Keratinocyte (primary cell): Measurements from ENCODE around the gene PNKP. TPM values are rescaled to one million over a fixed set of nuclear protein-coding genes. Genes with fewer than 3 reads are reported as not detected.

Experiments used
- DNase-seq: peaks from one replicate; pipeline ENCODE4 v3.0.0-alpha.2; 2011; ENCODE audit warnings: low read depth, missing footprints, low spot score
- FAIRE-seq: peaks from 2 replicates; lab custom pipeline; 2011; peaks lifted over from hg19 to GRCh38; lab: Jason Lieb, UNC
- H2AFZ ChIP-seq: 2 replicates; pipeline ENCODE4 v1.6.0; 2012; ENCODE audit warnings: low read length, control low read depth, inconsistent platforms; ENCODE audit not compliant: control insufficient read depth
- H3K27ac ChIP-seq: 2 replicates; pipeline ENCODE4 v1.5.1; 2011; ENCODE audit warnings: low read length; ENCODE audit not compliant: control insufficient read depth, insufficient read depth
- H3K27me3 ChIP-seq: 3 replicates; pipeline ENCODE4 v1.6.0; 2011; ENCODE audit warnings: low read length; ENCODE audit not compliant: control insufficient read depth, insufficient read depth; ENCODE audit errors: extremely low read depth
- H3K36me3 ChIP-seq, 2 experiments: 2 replicates in 1 of 2; 3 replicates in 1 of 2; pipeline ENCODE4 v1.5.1; 2011; ENCODE audit warnings: low read length in 2 of 2, mild to moderate bottlenecking in 1 of 2; ENCODE audit not compliant: control insufficient read depth in 2 of 2, insufficient read depth in 2 of 2; ENCODE audit errors: extremely low read depth in 1 of 2
- H3K4me1 ChIP-seq: 3 replicates; pipeline ENCODE4 v1.5.1; 2011; ENCODE audit warnings: low read length; ENCODE audit not compliant: control insufficient read depth, insufficient read depth; ENCODE audit errors: extremely low read depth
- H3K4me2 ChIP-seq: 3 replicates; pipeline ENCODE4 v1.6.0; 2011; ENCODE audit warnings: low read depth, low read length; ENCODE audit not compliant: control insufficient read depth, insufficient read depth; ENCODE audit errors: extremely low read depth
- H3K4me3 ChIP-seq, 3 experiments: fragments of 200-600 bp in 1 of 3; sonication (generic) in 1 of 3; 2 replicates in 2 of 3; 3 replicates in 1 of 3; pipeline ENCODE4 v1.5.1; 2011 to 2016; ENCODE audit warnings: low read length in 3 of 3, mild to moderate bottlenecking in 3 of 3, control low read depth in 2 of 3, inconsistent platforms in 1 of 3, low read depth in 1 of 3, mixed read lengths in 1 of 3, mixed run types in 1 of 3, moderate library complexity in 1 of 3; ENCODE audit not compliant: control insufficient read depth in 2 of 3, insufficient read depth in 2 of 3; ENCODE audit errors: extremely low read depth in 1 of 3
- H3K79me2 ChIP-seq: 2 replicates; pipeline ENCODE4 v1.6.0; 2012; ENCODE audit warnings: low read length; ENCODE audit not compliant: control insufficient read depth, insufficient read depth
- H3K9ac ChIP-seq: 3 replicates; pipeline ENCODE4 v1.6.0; 2011; ENCODE audit warnings: low read length; ENCODE audit not compliant: control insufficient read depth, insufficient read depth; ENCODE audit errors: extremely low read depth
- H3K9me1 ChIP-seq: 3 replicates; pipeline ENCODE4 v1.6.0; 2011; ENCODE audit warnings: low read length; ENCODE audit not compliant: control insufficient read depth, insufficient read depth; ENCODE audit errors: extremely low read depth
- H3K9me3 ChIP-seq: 2 replicates; pipeline ENCODE4 v1.5.1; 2012; ENCODE audit warnings: low read depth, low read length; ENCODE audit not compliant: control insufficient read depth
- H4K20me1 ChIP-seq: 3 replicates; pipeline ENCODE4 v1.6.0; 2011; ENCODE audit warnings: low read length; ENCODE audit not compliant: control insufficient read depth, insufficient read depth; ENCODE audit errors: extremely low read depth
- EZH2 ChIP-seq: IDR thresholded peaks from one replicate; pipeline ENCODE4 v1.6.1; 2012; ENCODE audit warnings: inconsistent platforms, mild to moderate bottlenecking, low read length, moderate library complexity
- dilution Hi-C: fragments of 300-500 bp; cut with MboI; formaldehyde crosslinking; loops from one replicate; pipeline ENCODE4 v1.7.0; 2020; ENCODE audit warnings: low sequenced_read_pairs; ENCODE audit not compliant: extremely low pct_ligation_motif_present
- polyA plus RNA-seq, 5 experiments: library from polyadenylated mRNA; depleted of rRNA in 3 of 5; stranded (reverse) in 3 of 5; stranded (forward) in 1 of 5; unstranded in 1 of 5; fragments of >200 nt; gene quantifications; 1 replicate in 1 of 5; 2 replicates in 3 of 5; 3 replicates in 1 of 5; pipeline versions ENCODE4 v1.2.1 to v1.2.3, GENCODE V29; 2011 to 2012; ENCODE audit warnings: missing spikeins in 2 of 5, low read depth in 1 of 5, low replicate concordance in 1 of 5
- TF ChIP-seq, protein P1 (sequence below), 3 experiments: IDR thresholded peaks in 1 of 3; conservative IDR thresholded peaks in 1 of 3; optimal IDR thresholded peaks in 1 of 3; 2 replicates in 2 of 3; 3 replicates in 1 of 3; pipeline versions ENCODE3 to v1.5.1; 2011; ENCODE audit warnings: low read length in 3 of 3, mild to moderate bottlenecking in 3 of 3, moderate library complexity in 2 of 3, control low read depth in 1 of 3, inconsistent platforms in 1 of 3; ENCODE audit not compliant: insufficient read depth in 2 of 3; ENCODE audit errors: extremely low read depth in 1 of 3

The PNKP gene
- polyA plus RNA-seq, 1 donor (not counting 4 experiments of a cell fraction or from before 2014, with no cell fraction given): 19.3 TPM

DNA sequence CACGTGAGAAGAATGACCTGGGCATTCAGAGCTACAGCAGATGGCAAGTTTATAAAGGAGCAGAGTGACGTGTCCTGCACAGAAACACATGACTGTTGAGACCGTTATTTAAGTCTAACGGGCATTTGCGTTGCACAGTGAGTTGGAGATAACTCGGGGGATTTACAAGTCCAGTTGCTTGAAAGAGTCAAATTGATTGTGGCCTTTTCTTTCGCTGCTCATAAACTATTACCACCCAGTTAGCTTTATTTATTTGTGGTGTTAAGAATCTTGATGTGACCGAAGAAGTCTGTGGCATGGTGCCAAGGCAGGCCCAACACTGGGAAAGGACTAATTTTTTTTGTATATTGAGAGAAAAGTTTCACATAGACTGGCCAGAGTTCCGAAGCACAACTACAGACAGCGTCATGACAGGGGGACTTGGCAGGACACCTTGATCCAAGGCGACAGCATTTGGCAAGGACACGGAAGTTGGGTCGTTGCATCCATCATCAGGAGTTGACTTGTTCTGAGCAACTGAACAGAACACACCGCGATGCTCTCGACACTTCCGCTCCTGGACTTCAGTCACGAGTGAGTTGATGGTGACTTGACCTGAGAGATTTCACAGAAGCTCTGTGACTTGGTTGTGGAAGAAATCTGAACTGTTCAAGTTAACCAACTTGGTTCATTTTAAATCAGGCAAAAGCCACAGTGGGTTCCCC is 28.3 kb downstream of the PNKP start:
- dilution Hi-C loops: no loop called here
- Histone ChIP-seq H3K9me3 (no peaks in the 10 kb centered on the region), H3K9ac (no peak overlapping the region), H3K27ac (no peak overlapping the region), H4K20me1 (no peaks in the 10 kb centered on the region), H3K36me3 (peaks cover 11 to 30% of the 10 kb centered on the region in 2 experiments), H3K9me1 (no peaks in the 10 kb centered on the region), H3K4me2 (no peak overlapping the region), H3K27me3 (no peaks in the 10 kb centered on the region), H3K4me1 (no peaks in the 10 kb centered on the region), H3K79me2 (no peaks in the 10 kb centered on the region), H2AFZ (no peak overlapping the region), H3K4me3 (no peak overlapping the region)
- TF ChIP-seq, protein P1, sequence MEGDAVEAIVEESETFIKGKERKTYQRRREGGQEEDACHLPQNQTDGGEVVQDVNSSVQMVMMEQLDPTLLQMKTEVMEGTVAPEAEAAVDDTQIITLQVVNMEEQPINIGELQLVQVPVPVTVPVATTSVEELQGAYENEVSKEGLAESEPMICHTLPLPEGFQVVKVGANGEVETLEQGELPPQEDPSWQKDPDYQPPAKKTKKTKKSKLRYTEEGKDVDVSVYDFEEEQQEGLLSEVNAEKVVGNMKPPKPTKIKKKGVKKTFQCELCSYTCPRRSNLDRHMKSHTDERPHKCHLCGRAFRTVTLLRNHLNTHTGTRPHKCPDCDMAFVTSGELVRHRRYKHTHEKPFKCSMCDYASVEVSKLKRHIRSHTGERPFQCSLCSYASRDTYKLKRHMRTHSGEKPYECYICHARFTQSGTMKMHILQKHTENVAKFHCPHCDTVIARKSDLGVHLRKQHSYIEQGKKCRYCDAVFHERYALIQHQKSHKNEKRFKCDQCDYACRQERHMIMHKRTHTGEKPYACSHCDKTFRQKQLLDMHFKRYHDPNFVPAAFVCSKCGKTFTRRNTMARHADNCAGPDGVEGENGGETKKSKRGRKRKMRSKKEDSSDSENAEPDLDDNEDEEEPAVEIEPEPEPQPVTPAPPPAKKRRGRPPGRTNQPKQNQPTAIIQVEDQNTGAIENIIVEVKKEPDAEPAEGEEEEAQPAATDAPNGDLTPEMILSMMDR (optimal IDR thresholded peaks at IDR 0.05 in 1 of 3, IDR thresholded peaks at IDR 0.05 in 1 of 3, conservative IDR thresholded peaks at IDR 0.05 in 1 of 3; ENCODE audit: extremely low read depth in 1 of 3, insufficient read depth in 2 of 3, low read length in 3 of 3): no peak
- no peak for TF ChIP-seq EZH2
- FAIRE-seq (no peak), DNase-seq (no peak)

DNA sequence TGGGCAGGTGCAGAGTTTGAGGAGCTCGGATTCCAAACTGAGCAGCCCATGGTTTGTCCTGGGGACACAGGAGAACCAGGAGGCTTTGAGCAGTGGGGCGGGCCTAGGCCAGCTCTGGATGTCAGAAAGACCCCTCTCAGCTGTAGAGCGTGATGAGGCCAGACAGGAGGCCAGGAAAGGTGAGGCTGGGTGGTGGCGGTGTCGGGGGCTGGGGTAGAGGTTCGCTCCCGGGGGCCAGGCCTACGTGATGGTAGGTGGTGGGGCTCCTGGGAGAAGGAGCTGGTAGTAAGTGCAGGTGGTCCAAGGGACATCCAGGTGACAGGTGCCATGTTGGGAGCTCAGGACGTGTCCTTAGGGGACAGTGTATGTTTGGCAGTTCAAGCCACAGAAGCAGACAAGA is 30.0 kb downstream of the PNKP start:
- H2AFZ ChIP-seq: no peak overlapping the region
- H3K4me2 ChIP-seq: no peak overlapping the region
- no peaks in the 10 kb centered on the region for H3K9me1 ChIP-seq
- FAIRE-seq: no peak
- no peak overlapping the region for H3K9ac ChIP-seq
- TF ChIP-seq, protein P1 (optimal IDR thresholded peaks at IDR 0.05 in 1 of 3, IDR thresholded peaks at IDR 0.05 in 1 of 3, conservative IDR thresholded peaks at IDR 0.05 in 1 of 3; ENCODE audit: extremely low read depth in 1 of 3, insufficient read depth in 2 of 3, low read length in 3 of 3): no peak
- H3K27me3 ChIP-seq: no peaks in the 10 kb centered on the region
- no peak overlapping the region for H3K4me3 ChIP-seq
- H3K36me3 ChIP-seq: peaks cover 11 to 32% of the 10 kb centered on the region in 2 experiments
- H3K9me3 ChIP-seq: no peaks in the 10 kb centered on the region
- H3K27ac ChIP-seq: no peak overlapping the region
- H3K79me2 ChIP-seq: no peaks in the 10 kb centered on the region
- no peaks in the 10 kb centered on the region for H4K20me1 ChIP-seq
- dilution Hi-C loops: no loop called here
- DNase-seq: no peak
- no peaks in the 10 kb centered on the region for H3K4me1 ChIP-seq
